K562 (cell line): Measurements from ENCODE around the gene OSTF1. TPM values are rescaled to one million over a fixed set of nuclear protein-coding genes. Genes with fewer than 3 reads are reported as not detected.

Experiments used
- CCAR2 ChIP-seq: fragments of 200-400 bp; formaldehyde crosslinking; IDR thresholded peaks from 2 replicates; pipeline ENCODE4 v1.6.1; 2017; ENCODE audit warnings: mild to moderate bottlenecking, low read depth, low read length
- CREB1 ChIP-seq, 2 experiments: sonication (generic) in 1 of 2; formaldehyde crosslinking in 1 of 2; IDR thresholded peaks; 2 replicates each; pipeline versions ENCODE4 v1.6.1 to v1.8.0; 2012 to 2022; ENCODE audit warnings: inconsistent platforms in 1 of 2, mild to moderate bottlenecking in 1 of 2, missing genetic modification reagents in 1 of 2, moderate library complexity in 1 of 2
- EHMT2 ChIP-seq: fragments of 450-650 bp; IDR thresholded peaks from 2 replicates; pipeline ENCODE4 v1.6.1; 2018; ENCODE audit warnings: antibody characterized with exemption
- ELF2 ChIP-seq: fragments of 250-450 bp; sonication (Bioruptor Pico); IDR thresholded peaks from 2 replicates; pipeline ENCODE4 v1.5.0; 2021; ENCODE audit warnings: mild to moderate bottlenecking
- FOXJ2 ChIP-seq: fragments of 200-800 bp; sonication (Bioruptor generic); IDR thresholded peaks from 2 replicates; pipeline ENCODE4 v1.6.1; 2016; ENCODE audit warnings: missing genetic modification characterization, missing compliant biosample characterization
- HDAC3 ChIP-seq: fragments of 450-650 bp; IDR thresholded peaks from 2 replicates; pipeline ENCODE4 v1.6.1; 2018; ENCODE audit warnings: borderline replicate concordance, mild to moderate bottlenecking, moderate library complexity; ENCODE audit not compliant: partially characterized antibody
- HNRNPL ChIP-seq: fragments of 200-400 bp; formaldehyde crosslinking; IDR thresholded peaks from 2 replicates; pipeline ENCODE4 v1.6.1; 2017; ENCODE audit warnings: low read depth, mild to moderate bottlenecking, low read length
- KDM2B ChIP-seq: fragments of 250-450 bp; sonication (Bioruptor Pico); IDR thresholded peaks from 2 replicates; pipeline ENCODE4 v1.8.0; 2021; ENCODE audit warnings: mild to moderate bottlenecking, moderate library complexity
- MAX ChIP-seq: sonication (generic); formaldehyde crosslinking; IDR thresholded peaks from 2 replicates; pipeline ENCODE4 v1.9.0; 2022; ENCODE audit warnings: mild to moderate bottlenecking, missing genetic modification reagents
- MCM3 ChIP-seq: fragments of 450-650 bp; IDR thresholded peaks from 2 replicates; pipeline ENCODE4 v1.6.1; 2016
- MYNN ChIP-seq, 2 experiments: sonication (generic); formaldehyde crosslinking in 1 of 2; IDR thresholded peaks; 2 replicates each; pipeline versions ENCODE4 v1.5.0 to v1.6.1; 2016 to 2020; ENCODE audit warnings: antibody characterized with exemption in 1 of 2, missing genetic modification reagents in 1 of 2
- NEUROD1 ChIP-seq: fragments of 150-350 bp; IDR thresholded peaks from 2 replicates; pipeline ENCODE4 v1.6.1; 2014; ENCODE audit warnings: borderline replicate concordance, low read length, low read depth; ENCODE audit not compliant: partially characterized antibody
- POLR2B ChIP-seq: fragments of 450-650 bp; IDR thresholded peaks from 2 replicates; pipeline ENCODE4 v1.6.1; 2018; ENCODE audit warnings: low read depth; ENCODE audit not compliant: partially characterized antibody
- SP2 ChIP-seq: IDR thresholded peaks from 2 replicates; pipeline ENCODE4 v1.6.1; 2011; ENCODE audit warnings: mild to moderate bottlenecking, low read depth, low read length, moderate library complexity; ENCODE audit not compliant: poor library complexity, severe bottlenecking; ENCODE audit errors: extremely low read depth
- TAF1 ChIP-seq: IDR thresholded peaks from 2 replicates; pipeline ENCODE4 v1.6.1; 2011; ENCODE audit warnings: mild to moderate bottlenecking, low read length, moderate library complexity; ENCODE audit not compliant: insufficient read depth, control insufficient read depth, severe bottlenecking; ENCODE audit errors: extremely low read depth
- THRB ChIP-seq: fragments of 450-650 bp; formaldehyde crosslinking; conservative IDR thresholded peaks from 2 replicates; pipeline ENCODE4 v1.4.0; 2022; ENCODE audit warnings: mild to moderate bottlenecking, missing genetic modification characterization
- ZBTB34 ChIP-seq: fragments of 250-450 bp; sonication (Bioruptor Pico); IDR thresholded peaks from 2 replicates; pipeline ENCODE4 v1.8.0; 2021; ENCODE audit warnings: mild to moderate bottlenecking, moderate library complexity
- ZNF124 ChIP-seq: sonication (generic); formaldehyde crosslinking; IDR thresholded peaks from 2 replicates; pipeline ENCODE4 v1.8.1; 2022; ENCODE audit warnings: missing genetic modification reagents
- ZNF3 ChIP-seq: fragments of 250-450 bp; sonication (Bioruptor Pico); IDR thresholded peaks from 2 replicates; pipeline ENCODE4 v1.5.0; 2021; ENCODE audit warnings: mild to moderate bottlenecking, moderate library complexity
- ZNF551 ChIP-seq: fragments of 250-450 bp; sonication (Bioruptor Pico); IDR thresholded peaks from 2 replicates; pipeline ENCODE4 v1.5.0; 2021; ENCODE audit warnings: mild to moderate bottlenecking, moderate library complexity
- ZNF583 ChIP-seq: fragments of 250-450 bp; sonication (Bioruptor Pico); IDR thresholded peaks from 2 replicates; pipeline ENCODE4 v1.4.0; 2020
- ZNF644 ChIP-seq: fragments of 200-800 bp; sonication (Bioruptor generic); IDR thresholded peaks from 2 replicates; pipeline ENCODE4 v1.6.1; 2016; ENCODE audit warnings: low read depth, missing genetic modification characterization, missing compliant biosample characterization
- polyA plus RNA-seq, 8 experiments: library from polyadenylated mRNA; depleted of rRNA in 4 of 8; stranded (reverse) in 5 of 8; unstranded in 3 of 8; fragments of >200 nt; fragmentation: Nextera tagmentation in 2 of 8; fragmentation: Illumina TruSeq in 1 of 8; extraction: Ambion mirVana in 2 of 8; extraction: Trizol in 1 of 8; gene quantifications; 2 replicates each; pipeline versions ENCODE4 v1.2.1 to v1.2.3, GENCODE V29; 2011 to 2014; ENCODE audit warnings: inconsistent platforms in 1 of 8, missing spikeins in 1 of 8
- total RNA-seq, 7 experiments: library from RNA; depleted of rRNA in 6 of 7; stranded (reverse); fragments of >200 nt in 6 of 7; fragmentation: Illumina TruSeq in 2 of 7; extraction: Trizol in 2 of 7; gene quantifications; 2 replicates each; pipeline versions ENCODE4 v1.2.1 to v1.2.3, GENCODE V29; 2011 to 2021; ENCODE audit warnings: low replicate concordance in 1 of 7
- TF ChIP-seq, protein P1 (sequence below): fragments of 450-650 bp; IDR thresholded peaks from 2 replicates; pipeline ENCODE4 v1.6.1; 2014; ENCODE audit warnings: low read depth, mild to moderate bottlenecking, moderate library complexity, borderline replicate concordance

OSTF1 gene
- total and polyA plus RNA-seq, 9 of the 15 experiments (the other 6 are each of a cell fraction or from before 2014, with no cell fraction given) = 15.0 to 37.3 (median 23.0) TPM

GRCh38 chr9:75087824-75088645 lies at the start of gene OSTF1, which contains the start of gene NMRK1 (continued):
- TF ChIP-seq HDAC3 (no peak), EHMT2 (no peak), SP2 (no peak), ZBTB34 (CRISPR knock-in tag) (no peak), THRB (no peak), CCAR2 (no peak), ZNF3 (CRISPR knock-in tag) (no peak), MAX (CRISPR knock-in tag) (peak; percentile 45; the same call in 1 of the 2 replicates), ZNF583 (CRISPR knock-in tag) (no peak), ZNF124 (no peak), FOXJ2 (tag) (no peak), MYNN (IDR thresholded peaks at IDR 0.05) (no peak), MYNN (CRISPR knock-in tag; IDR thresholded peaks at IDR 0.05) (no peak), HNRNPL (no peak), CREB1 (IDR thresholded peaks at IDR 0.05) (0 out of 2 replicates have a peak, but pooled peaks have one; percentile 8), CREB1 (CRISPR knock-in tag; IDR thresholded peaks at IDR 0.05) (no peak), ZNF551 (no peak), MCM3 (no peak), NEUROD1 (no peak), KDM2B (CRISPR knock-in tag) (no peak), TAF1 (peak; percentile 59), POLR2B (peak; percentile 56), ELF2 (CRISPR knock-in tag) (no peak), ZNF644 (0 out of 2 replicates have a peak, but pooled peaks have one; percentile 28)
- TF ChIP-seq, protein P1, sequence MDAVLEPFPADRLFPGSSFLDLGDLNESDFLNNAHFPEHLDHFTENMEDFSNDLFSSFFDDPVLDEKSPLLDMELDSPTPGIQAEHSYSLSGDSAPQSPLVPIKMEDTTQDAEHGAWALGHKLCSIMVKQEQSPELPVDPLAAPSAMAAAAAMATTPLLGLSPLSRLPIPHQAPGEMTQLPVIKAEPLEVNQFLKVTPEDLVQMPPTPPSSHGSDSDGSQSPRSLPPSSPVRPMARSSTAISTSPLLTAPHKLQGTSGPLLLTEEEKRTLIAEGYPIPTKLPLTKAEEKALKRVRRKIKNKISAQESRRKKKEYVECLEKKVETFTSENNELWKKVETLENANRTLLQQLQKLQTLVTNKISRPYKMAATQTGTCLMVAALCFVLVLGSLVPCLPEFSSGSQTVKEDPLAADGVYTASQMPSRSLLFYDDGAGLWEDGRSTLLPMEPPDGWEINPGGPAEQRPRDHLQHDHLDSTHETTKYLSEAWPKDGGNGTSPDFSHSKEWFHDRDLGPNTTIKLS = no peak
